H1 (cell line): Measurements from ENCODE around the gene ADGRG1. TPM values are rescaled to one million over a fixed set of nuclear protein-coding genes. Genes with fewer than 3 reads are reported as not detected.

Experiments used
- CREB1 ChIP-seq: IDR thresholded peaks from 2 replicates; pipeline ENCODE4 v1.6.1; 2012; ENCODE audit warnings: inconsistent platforms
- HDAC6 ChIP-seq: IDR thresholded peaks from one replicate; pipeline ENCODE4 v1.7.1; 2012; ENCODE audit warnings: low read depth, mild to moderate bottlenecking, inconsistent platforms, low read length, moderate library complexity
- NANOG ChIP-seq: IDR thresholded peaks from 2 replicates; pipeline ENCODE4 v1.6.1; 2011; ENCODE audit warnings: low read length, low read depth, mild to moderate bottlenecking, inconsistent platforms; ENCODE audit not compliant: insufficient read depth, poor library complexity, severe bottlenecking
- PHF8 ChIP-seq: fragments of 200-600 bp; sonication (generic); conservative IDR thresholded peaks from 2 replicates; pipeline ENCODE4 v1.7.1; 2012; ENCODE audit warnings: low read depth, mild to moderate bottlenecking, inconsistent platforms, low read length, moderate library complexity
- RAD21 ChIP-seq, 2 experiments: IDR thresholded peaks in 1 of 2; conservative IDR thresholded peaks in 1 of 2; 2 replicates each; pipeline ENCODE4 v1.6.1; 2011; ENCODE audit warnings: low read depth in 2 of 2, low read length in 2 of 2, improper control_type of control experiment in 1 of 2, inconsistent platforms in 1 of 2, mild to moderate bottlenecking in 1 of 2, moderate library complexity in 1 of 2
- RFX5 ChIP-seq: IDR thresholded peaks from 2 replicates; pipeline ENCODE4 v1.6.1; 2011; ENCODE audit warnings: low read depth, low read length, improper control_type of control experiment, borderline replicate concordance
- SAP30 ChIP-seq: fragments of 300-600 bp; sonication (generic); IDR thresholded peaks from 2 replicates; pipeline ENCODE4 v1.7.1; 2012; ENCODE audit warnings: low read length, moderate library complexity, mild to moderate bottlenecking, inconsistent platforms; ENCODE audit not compliant: insufficient read depth, insufficient replicate concordance
- SIN3A ChIP-seq, 2 experiments: IDR thresholded peaks in 1 of 2; conservative IDR thresholded peaks in 1 of 2; 2 replicates each; pipeline ENCODE4 v1.6.1; 2011 to 2012; ENCODE audit warnings: low read length in 2 of 2, improper control_type of control experiment in 1 of 2, low read depth in 1 of 2, mild to moderate bottlenecking in 1 of 2
- SP2 ChIP-seq: IDR thresholded peaks from 2 replicates; pipeline ENCODE4 v1.6.1; 2012; ENCODE audit warnings: mild to moderate bottlenecking, low read length, inconsistent platforms
- SUZ12 ChIP-seq: fragments of 200-600 bp; sonication (generic); IDR thresholded peaks from 2 replicates; pipeline ENCODE4 v1.6.1; 2012; ENCODE audit warnings: mild to moderate bottlenecking, inconsistent platforms, low read length, moderate library complexity, mixed read lengths
- polyA plus RNA-seq, 7 experiments: library from polyadenylated mRNA; depleted of rRNA in 3 of 7; stranded (reverse) in 5 of 7; unstranded in 2 of 7; fragments of >200 nt in 5 of 7; fragments of 200-250 nt in 2 of 7; gene quantifications; 1 replicate in 5 of 7; 2 replicates in 1 of 7; 4 replicates in 1 of 7; pipeline versions ENCODE4 v1.2.1 to v1.2.3, GENCODE V29; 2011 to 2013; ENCODE audit warnings: missing spikeins in 2 of 7, mixed read lengths in 2 of 7
- total RNA-seq: library from RNA; stranded (reverse); fragmentation: NEBNext Ultra II Directional; extraction: Animal tissue kit (Norgen Biotek cat#: 25700); gene quantifications from 2 replicates; pipeline ENCODE4 v1.2.1, GENCODE V29; 2021

The ADGRG1 gene
- total and polyA plus RNA-seq, 2 of the 8 experiments (the other 6 are each of a cell fraction or from before 2014, with no cell fraction given): 1.3 to 2.6 TPM

GRCh38 chr16:57637020-57637419 lies 8.6 kb downstream of the ADGRG1 start (continued):
- TF ChIP-seq CREB1 (no peak), HDAC6 (no peak), NANOG (no peak), SIN3A (conservative IDR thresholded peaks at IDR 0.05 in 1 of 2, IDR thresholded peaks at IDR 0.05 in 1 of 2; ENCODE audit: low read depth in 1 of 2, low read length in 2 of 2) (no peak), SAP30 (no peak), RAD21 (IDR thresholded peaks at IDR 0.05 in 1 of 2, conservative IDR thresholded peaks at IDR 0.05 in 1 of 2; ENCODE audit: low read depth in 2 of 2, low read length in 2 of 2) (no peak), PHF8 (no peak), RFX5 (no peak), SP2 (no peak), SUZ12 (no peak)
